Choroid plexus epithelial cell (primary cell): ENCODE measurements around the gene USP21.

Experiments
- DNase-seq: peaks from one replicate; pipeline ENCODE4 v3.0.0-alpha.2; 2010; ENCODE audit warnings: low read depth
- H3K4me3 ChIP-seq: 2 replicates; pipeline ENCODE4 v1.5.1; 2011; ENCODE audit warnings: low read depth, mild to moderate bottlenecking, control low read depth, low read length, moderate library complexity
- TF ChIP-seq, protein P1 (sequence below): conservative IDR thresholded peaks from 2 replicates; pipeline ENCODE4 v1.5.1; 2011; ENCODE audit warnings: low read depth, mild to moderate bottlenecking, control low read depth, inconsistent platforms, low read length, moderate library complexity

The USP21 gene

DNA sequence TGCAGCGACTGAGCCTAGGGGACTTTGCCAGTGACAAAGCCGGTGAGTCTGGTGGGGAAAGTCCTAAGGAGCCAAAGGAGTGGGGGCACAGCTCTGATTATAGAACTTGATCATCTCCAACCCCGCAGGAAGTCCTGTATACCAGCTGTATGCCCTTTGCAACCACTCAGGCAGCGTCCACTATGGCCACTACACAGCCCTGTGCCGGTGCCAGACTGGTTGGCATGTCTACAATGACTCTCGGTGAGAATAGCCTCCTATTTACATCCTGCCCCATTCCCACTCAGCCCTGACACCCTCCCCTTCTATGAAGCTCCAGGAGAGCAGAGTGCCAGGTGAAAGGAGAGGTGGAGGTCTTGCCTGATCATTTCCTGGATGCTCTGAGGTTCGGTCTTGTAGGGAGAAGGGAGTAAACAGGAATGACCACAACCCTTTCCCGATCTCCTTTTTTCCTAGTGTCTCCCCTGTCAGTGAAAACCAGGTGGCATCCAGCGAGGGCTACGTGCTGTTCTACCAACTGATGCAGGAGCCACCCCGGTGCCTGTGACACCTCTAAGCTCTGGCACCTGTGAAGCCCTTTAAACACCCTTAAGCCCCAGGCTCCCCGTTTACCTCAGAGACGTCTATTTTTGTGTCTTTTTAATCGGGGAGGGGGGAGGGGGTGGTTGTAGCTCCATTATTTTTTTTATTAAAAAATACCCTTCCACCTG is 5.8 kb downstream of the USP21 start:
- H3K4me3 ChIP-seq: peak overlapping the region; percentile 84
- DNase-seq: no peak
- TF ChIP-seq, protein P1, sequence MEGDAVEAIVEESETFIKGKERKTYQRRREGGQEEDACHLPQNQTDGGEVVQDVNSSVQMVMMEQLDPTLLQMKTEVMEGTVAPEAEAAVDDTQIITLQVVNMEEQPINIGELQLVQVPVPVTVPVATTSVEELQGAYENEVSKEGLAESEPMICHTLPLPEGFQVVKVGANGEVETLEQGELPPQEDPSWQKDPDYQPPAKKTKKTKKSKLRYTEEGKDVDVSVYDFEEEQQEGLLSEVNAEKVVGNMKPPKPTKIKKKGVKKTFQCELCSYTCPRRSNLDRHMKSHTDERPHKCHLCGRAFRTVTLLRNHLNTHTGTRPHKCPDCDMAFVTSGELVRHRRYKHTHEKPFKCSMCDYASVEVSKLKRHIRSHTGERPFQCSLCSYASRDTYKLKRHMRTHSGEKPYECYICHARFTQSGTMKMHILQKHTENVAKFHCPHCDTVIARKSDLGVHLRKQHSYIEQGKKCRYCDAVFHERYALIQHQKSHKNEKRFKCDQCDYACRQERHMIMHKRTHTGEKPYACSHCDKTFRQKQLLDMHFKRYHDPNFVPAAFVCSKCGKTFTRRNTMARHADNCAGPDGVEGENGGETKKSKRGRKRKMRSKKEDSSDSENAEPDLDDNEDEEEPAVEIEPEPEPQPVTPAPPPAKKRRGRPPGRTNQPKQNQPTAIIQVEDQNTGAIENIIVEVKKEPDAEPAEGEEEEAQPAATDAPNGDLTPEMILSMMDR: no peak

DNA sequence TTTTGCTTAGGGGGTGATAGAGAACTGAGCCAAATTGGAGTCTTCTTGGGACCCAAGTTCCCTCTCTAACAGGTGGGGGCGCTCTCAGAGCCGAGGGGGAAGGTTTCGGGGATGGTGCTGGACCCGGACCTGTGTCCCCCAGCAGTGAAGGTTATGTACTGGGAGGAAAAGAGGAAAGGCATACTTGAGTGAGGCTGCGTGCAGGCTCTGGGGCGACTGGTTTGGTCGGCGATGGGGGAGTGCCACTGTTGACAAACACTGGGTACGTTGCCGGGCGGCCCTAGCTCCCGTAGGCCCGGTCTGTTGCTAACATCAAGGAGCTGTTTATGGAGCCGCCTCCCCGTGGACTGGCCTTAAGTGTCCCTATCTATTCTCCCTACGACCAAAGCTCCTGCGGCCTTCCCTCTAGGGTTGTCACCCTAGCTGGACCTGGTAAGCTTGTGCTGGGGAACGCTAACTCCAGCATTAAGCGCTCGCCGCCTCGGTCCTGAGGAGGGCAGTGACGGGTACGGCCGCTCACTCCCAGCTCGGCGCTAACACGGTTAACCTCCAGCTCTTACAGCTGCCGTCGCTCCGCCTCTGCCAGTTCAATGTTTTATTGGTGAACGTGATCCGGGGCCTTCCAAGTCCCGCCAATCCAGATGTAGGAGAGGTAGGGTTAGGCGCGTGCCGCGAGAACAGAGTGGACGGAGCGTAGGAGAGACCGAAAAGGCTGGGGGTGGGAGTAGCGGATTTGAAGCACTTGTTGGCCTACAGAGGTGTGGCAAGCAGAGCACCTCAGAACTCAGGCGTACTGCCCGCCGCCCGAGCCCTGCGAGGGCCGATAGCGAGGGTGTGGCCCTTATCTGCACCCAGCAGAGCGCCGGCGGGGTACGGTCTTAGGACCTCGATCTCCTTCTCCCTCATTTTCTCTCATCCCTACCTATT is 6.7 kb downstream of the USP21 start, which contains the start of gene PPOX:
PPOX (plus strand) TSS at position 685 of the 927 bp plus-strand sequence. CDS start 422 bp downstream, outside the sequence.
- TF ChIP-seq, protein P1: peak; percentile 69
- peak; percentile 99 for DNase-seq
- peak within 1 kb of the TSS; percentile 84 for H3K4me3 ChIP-seq

DNA sequence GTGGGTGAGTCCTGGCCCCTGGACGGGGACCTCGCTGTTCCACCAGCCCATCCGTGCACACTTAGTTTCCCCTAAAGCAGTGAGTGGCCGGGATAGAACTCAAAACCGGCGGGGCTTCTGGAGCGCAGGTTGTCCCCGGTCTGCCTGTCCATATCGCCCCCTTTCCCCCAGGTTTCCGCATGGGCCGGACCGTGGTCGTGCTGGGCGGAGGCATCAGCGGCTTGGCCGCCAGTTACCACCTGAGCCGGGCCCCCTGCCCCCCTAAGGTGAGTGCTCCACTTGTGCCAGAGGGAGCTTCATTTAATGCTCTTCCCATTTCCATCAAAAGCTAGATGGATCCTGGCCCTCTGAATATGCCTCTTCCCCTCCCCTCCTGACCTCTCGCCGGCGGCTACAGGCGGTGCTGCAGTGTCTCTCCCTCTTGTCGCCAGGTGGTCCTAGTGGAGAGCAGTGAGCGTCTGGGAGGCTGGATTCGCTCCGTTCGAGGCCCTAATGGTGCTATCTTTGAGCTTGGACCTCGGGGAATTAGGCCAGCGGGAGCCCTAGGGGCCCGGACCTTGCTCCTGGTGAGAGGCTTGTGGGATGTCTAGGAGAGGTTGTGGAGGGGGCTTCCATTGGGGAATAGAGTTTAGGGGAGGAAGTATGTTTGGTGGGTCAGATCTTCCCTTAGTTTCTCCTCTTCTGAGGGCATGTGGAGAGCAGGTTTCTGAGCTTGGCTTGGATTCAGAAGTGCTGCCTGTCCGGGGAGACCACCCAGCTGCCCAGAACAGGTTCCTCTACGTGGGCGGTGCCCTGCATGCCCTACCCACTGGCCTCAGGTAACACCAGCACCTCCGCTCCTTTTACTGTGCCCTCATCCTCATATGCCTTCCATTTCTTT is 7.6 kb downstream of the USP21 start:
- no peak for DNase-seq
- H3K4me3 ChIP-seq: peak overlapping the region; percentile 84
- TF ChIP-seq, protein P1: peak; percentile 2

DNA sequence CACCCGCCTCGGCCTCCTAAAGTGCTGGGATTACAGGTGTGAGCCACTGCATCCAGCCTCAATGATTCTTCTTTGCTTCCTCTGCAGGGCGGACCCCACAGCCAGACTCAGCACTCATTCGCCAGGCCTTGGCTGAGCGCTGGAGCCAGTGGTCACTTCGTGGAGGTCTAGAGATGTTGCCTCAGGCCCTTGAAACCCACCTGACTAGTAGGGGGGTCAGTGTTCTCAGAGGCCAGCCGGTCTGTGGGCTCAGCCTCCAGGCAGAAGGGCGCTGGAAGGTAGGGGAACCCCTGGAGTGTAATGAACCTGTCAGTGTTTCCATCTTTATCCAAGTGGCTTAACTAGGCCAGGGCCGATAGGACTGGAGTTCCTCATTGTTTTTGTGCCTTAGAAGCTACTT is 9.6 kb downstream of the USP21 start:
- no peak for DNase-seq
- TF ChIP-seq, protein P1: no peak
- H3K4me3 ChIP-seq: no peak overlapping the region

DNA sequence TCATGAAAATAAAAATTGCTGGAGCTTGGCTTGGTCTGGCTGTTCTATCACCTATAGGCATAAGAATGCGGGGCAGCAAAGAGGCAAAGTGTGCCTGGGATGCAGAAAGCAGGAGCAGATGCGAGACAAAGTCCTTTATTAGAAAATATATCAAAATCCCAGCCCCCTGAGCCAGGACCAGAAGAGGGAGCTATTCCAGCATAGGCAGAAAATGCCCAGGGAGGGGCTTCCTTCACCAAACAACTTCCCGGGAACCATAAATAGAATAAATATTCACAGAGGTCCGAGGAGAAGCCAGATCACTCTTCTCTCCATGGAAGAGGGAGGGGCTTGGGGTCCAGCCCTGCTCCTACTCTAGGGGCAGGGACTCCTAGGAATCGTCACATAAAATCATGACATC is 11.9 kb downstream of the USP21 start:
- TF ChIP-seq, protein P1: peak; percentile 50
- no peak overlapping the region for H3K4me3 ChIP-seq
- DNase-seq: no peak

DNA sequence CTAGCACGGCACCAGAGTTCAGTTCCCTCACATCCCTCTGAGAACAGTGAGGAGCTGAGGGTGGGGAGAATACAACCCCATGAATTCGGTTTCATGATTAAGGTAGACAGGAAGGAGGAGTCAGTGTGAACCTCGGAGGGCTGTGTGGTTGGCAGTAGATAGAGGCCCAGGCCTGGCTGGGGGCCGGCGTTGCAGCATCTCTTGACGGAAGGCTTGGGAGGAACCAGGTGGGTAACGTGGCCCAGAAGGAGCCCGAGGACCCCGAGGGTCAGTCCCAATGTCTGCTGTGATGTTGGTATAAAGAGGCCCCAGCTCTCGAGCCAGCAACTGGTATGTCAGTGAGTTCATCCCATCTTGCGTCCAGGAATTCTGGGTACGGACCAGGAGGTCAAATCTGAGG is 12.4 kb downstream of the USP21 start:
- no peak overlapping the region for H3K4me3 ChIP-seq
- no peak for DNase-seq
- TF ChIP-seq, protein P1: no peak
